Osteocyte (in vitro differentiated cells): ENCODE data around the gene PPP1R37. TPM values are rescaled to one million over a fixed set of nuclear protein-coding genes. Genes with fewer than 3 reads are reported as not detected.

ENCODE experiments used
- DNase-seq: peaks from one replicate; pipeline ENCODE4 v3.0.0; 2021; ENCODE audit warnings: mixed read lengths; ENCODE audit not compliant: unreplicated experiment; ENCODE audit errors: extremely low spot score
- H3K27ac Mint-ChIP-seq: one replicate; pipeline ENCODE4 v1.8.0; 2021; ENCODE audit warnings: mild to moderate bottlenecking, mixed read lengths; ENCODE audit not compliant: unreplicated experiment
- H3K27me3 Mint-ChIP-seq: one replicate; pipeline ENCODE4 v1.8.0; 2021; ENCODE audit warnings: mixed read lengths; ENCODE audit not compliant: unreplicated experiment
- H3K36me3 Mint-ChIP-seq: one replicate; pipeline ENCODE4 v1.8.0; 2021; ENCODE audit warnings: mixed read lengths; ENCODE audit not compliant: unreplicated experiment
- H3K4me1 Mint-ChIP-seq: one replicate; pipeline ENCODE4 v1.8.0; 2021; ENCODE audit warnings: mixed read lengths; ENCODE audit not compliant: unreplicated experiment
- H3K4me3 Mint-ChIP-seq: one replicate; pipeline ENCODE4 v1.8.0; 2021; ENCODE audit warnings: mild to moderate bottlenecking, moderate library complexity, mixed read lengths; ENCODE audit not compliant: unreplicated experiment
- H3K9me3 Mint-ChIP-seq: one replicate; pipeline ENCODE4 v1.8.0; 2021; ENCODE audit warnings: mixed read lengths; ENCODE audit not compliant: unreplicated experiment
- CTCF ChIP-seq: fragments of 200-600 bp; sonication (generic); IDR thresholded peaks from 2 replicates; pipeline ENCODE4 v1.5.0; 2021; ENCODE audit warnings: antibody characterized with exemption, mild to moderate bottlenecking, moderate library complexity
- total RNA-seq: library from RNA; stranded (reverse); gene quantifications from 2 replicates; pipeline ENCODE4 v1.2.1, GENCODE V29; 2021

Gene PPP1R37
- total RNA-seq, 1 donor from 2014 or later, result 34.8 TPM

- DNase-seq, result no peak
- Mint-ChIP-seq H3K4me3 (no peak overlapping the region), H3K27me3 (no peaks in the 10 kb centered on the region)
Measured at GRCh38 chr19:45158503-45159209, 65.7 kb downstream of the PPP1R37 start.

GRCh38 chr19:45159210-45159970 lies 66.4 kb downstream of the PPP1R37 start:
- DNase-seq, result no peak
- no peaks in the 10 kb centered on the region for H3K9me3 Mint-ChIP-seq

More at GRCh38 chr19:45158503-45159209, 65.7 kb downstream of the PPP1R37 start:
- Mint-ChIP-seq H3K9me3 (no peaks in the 10 kb centered on the region), H3K4me1 (peaks cover 12% of the 10 kb centered on the region), H3K36me3 (no peaks in the 10 kb centered on the region), H3K27ac (no peak overlapping the region)
- no peak for TF ChIP-seq CTCF

GRCh38 chr19:45159971-45160324 lies 67.0 kb downstream of the PPP1R37 start:
- Mint-ChIP-seq H3K4me3 (no peak overlapping the region), H3K4me1 (peaks cover 3% of the 10 kb centered on the region), H3K27ac (no peak overlapping the region), H3K27me3 (no peaks in the 10 kb centered on the region), H3K9me3 (no peaks in the 10 kb centered on the region), H3K36me3 (no peaks in the 10 kb centered on the region)
- no peak for DNase-seq
- no peak for TF ChIP-seq CTCF

More at GRCh38 chr19:45159210-45159970, 66.4 kb downstream of the PPP1R37 start:
- Mint-ChIP-seq H3K27ac (no peak overlapping the region), H3K4me1 (peaks cover 5% of the 10 kb centered on the region), H3K36me3 (no peaks in the 10 kb centered on the region), H3K27me3 (no peaks in the 10 kb centered on the region), H3K4me3 (no peak overlapping the region)
- no peak for TF ChIP-seq CTCF

- Mint-ChIP-seq H3K27ac (no peak within 1 kb of the TSS), H3K36me3 (no peaks in the 10 kb centered on the region), H3K27me3 (no peaks in the 10 kb centered on the region), H3K4me3 (no peak within 1 kb of the TSS), H3K9me3 (no peaks in the 10 kb centered on the region), H3K4me1 (peaks cover 3% of the 10 kb centered on the region)
- DNase-seq, result no peak
- no peak for TF ChIP-seq CTCF
Measured at GRCh38 chr19:45160870-45161737, 68.1 kb downstream of the PPP1R37 start, which contains the start of gene NKPD1. NKPD1 (minus strand) TSS chr19:45160982; CDS start chr19:45160150, 832 bp downstream.
